ENCODE results near the gene OPN1LW.
"Not testable (repeated sequence)": the region's sequence is repeated elsewhere in the genome, so short reads cannot be mapped to it uniquely, and the experiment has no call there.

Gene OPN1LW

GRCh38 chrX:154182296-154182695, 38.3 kb downstream of the OPN1LW start, which contains the start of gene OPN1MW:
OPN1MW (plus strand) TSS chrX:154182596; CDS start chrX:154182678, 82 bp downstream.
- H3K4me3 ChIP-seq (ENCODE audit: low read depth, low read length); DNase-seq; H3K36me3 ChIP-seq; H3K27me3 ChIP-seq; H3K9me3 ChIP-seq; H3K4me1 ChIP-seq: not testable (repeated sequence)

GRCh38 chrX:154183794-154184193, 39.8 kb downstream of the OPN1LW start:
- not testable (repeated sequence) for DNase-seq; H3K36me3 ChIP-seq; H3K4me1 ChIP-seq; H3K27me3 ChIP-seq; H3K4me3 ChIP-seq (ENCODE audit: low read depth, low read length); H3K9me3 ChIP-seq

GRCh38 chrX:154192846-154193245, 48.8 kb downstream of the OPN1LW start:
- H3K36me3 ChIP-seq; H3K9me3 ChIP-seq; DNase-seq; H3K4me3 ChIP-seq (ENCODE audit: low read depth, low read length); H3K27me3 ChIP-seq; H3K4me1 ChIP-seq: not testable (repeated sequence)

GRCh38 chrX:154194316-154194715, 50.3 kb downstream of the OPN1LW start:
- not testable (repeated sequence) for H3K9me3 ChIP-seq; H3K4me1 ChIP-seq; H3K27me3 ChIP-seq; DNase-seq; H3K36me3 ChIP-seq; H3K4me3 ChIP-seq (ENCODE audit: low read depth, low read length)

- not testable (repeated sequence) for DNase-seq; H3K36me3 ChIP-seq; H3K4me1 ChIP-seq; H3K9me3 ChIP-seq; H3K27me3 ChIP-seq; H3K4me3 ChIP-seq (ENCODE audit: low read depth, low read length)
Observed at GRCh38 chrX:154196466-154196865, 52.4 kb downstream of the OPN1LW start.
